Stimulated activated naive CD8-positive, alpha-beta T cell treated with anti-CD3 and anti-CD28 coated beads, Interleukin-15, Interleukin-2, amounts not matched to agents 100 ng/mL and 50 ng/mL, for 24 hours (primary cell): Measurements from ENCODE around the gene MVB12B.

Experiments
- H3K27ac Mint-ChIP-seq: one replicate; pipeline ENCODE4 v1.8.0; 2021; ENCODE audit warnings: mild to moderate bottlenecking, mixed read lengths
- H3K27me3 Mint-ChIP-seq: one replicate; pipeline ENCODE4 v1.8.0; 2021; ENCODE audit warnings: mixed read lengths
- H3K36me3 Mint-ChIP-seq: one replicate; pipeline ENCODE4 v1.8.0; 2021; ENCODE audit warnings: low read depth, mixed read lengths
- H3K4me1 Mint-ChIP-seq: one replicate; pipeline ENCODE4 v1.8.0; 2021; ENCODE audit warnings: low read depth, mixed read lengths
- H3K4me3 Mint-ChIP-seq: one replicate; pipeline ENCODE4 v1.8.0; 2021; ENCODE audit warnings: mild to moderate bottlenecking, mixed read lengths
- H3K9me3 Mint-ChIP-seq: one replicate; pipeline ENCODE4 v1.8.0; 2021; ENCODE audit warnings: mixed read lengths

MVB12B gene

GRCh38 chr9:126390923-126391322, 64.3 kb downstream of the MVB12B start:
- Mint-ChIP-seq H3K4me1 (peaks cover 23% of the 10 kb centered on the region), H3K36me3 (peaks cover 10% of the 10 kb centered on the region), H3K4me3 (no peak overlapping the region), H3K27me3 (no peaks in the 10 kb centered on the region), H3K9me3 (no peaks in the 10 kb centered on the region), H3K27ac (no peak overlapping the region)

GRCh38 chr9:126391713-126392661, 65.4 kb downstream of the MVB12B start:
- H3K9me3 Mint-ChIP-seq: no peaks in the 10 kb centered on the region
- no peak overlapping the region for H3K4me3 Mint-ChIP-seq
- H3K36me3 Mint-ChIP-seq: peaks cover 4% of the 10 kb centered on the region
- H3K4me1 Mint-ChIP-seq: peaks cover 34% of the 10 kb centered on the region
- no peaks in the 10 kb centered on the region for H3K27me3 Mint-ChIP-seq
- H3K27ac Mint-ChIP-seq: no peak overlapping the region

GRCh38 chr9:126392662-126393371, 66.2 kb downstream of the MVB12B start:
- Mint-ChIP-seq H3K27ac (no peak overlapping the region), H3K4me1 (peaks cover 41% of the 10 kb centered on the region), H3K9me3 (no peaks in the 10 kb centered on the region), H3K36me3 (peaks cover 4% of the 10 kb centered on the region), H3K27me3 (no peaks in the 10 kb centered on the region), H3K4me3 (no peak overlapping the region)

GRCh38 chr9:126393876-126394275, 67.2 kb downstream of the MVB12B start:
- Mint-ChIP-seq H3K9me3 (no peaks in the 10 kb centered on the region), H3K27me3 (no peaks in the 10 kb centered on the region), H3K27ac (no peak overlapping the region), H3K4me3 (no peak overlapping the region), H3K36me3 (peaks cover 4% of the 10 kb centered on the region), H3K4me1 (peaks cover 51% of the 10 kb centered on the region)

GRCh38 chr9:126394802-126395201, 68.2 kb downstream of the MVB12B start:
- no peaks in the 10 kb centered on the region for H3K9me3 Mint-ChIP-seq
- no peaks in the 10 kb centered on the region for H3K27me3 Mint-ChIP-seq
- H3K36me3 Mint-ChIP-seq: peaks cover 4% of the 10 kb centered on the region
- no peak overlapping the region for H3K27ac Mint-ChIP-seq
- H3K4me3 Mint-ChIP-seq: no peak overlapping the region
- H3K4me1 Mint-ChIP-seq: peaks cover 50% of the 10 kb centered on the region

GRCh38 chr9:126395439-126396212, 69.0 kb downstream of the MVB12B start:
- Mint-ChIP-seq H3K4me1 (peaks cover 45% of the 10 kb centered on the region), H3K27me3 (no peaks in the 10 kb centered on the region), H3K4me3 (no peak overlapping the region), H3K27ac (no peak overlapping the region), H3K36me3 (peaks cover 4% of the 10 kb centered on the region), H3K9me3 (no peaks in the 10 kb centered on the region)

- H3K4me1 Mint-ChIP-seq: peaks cover 49% of the 10 kb centered on the region
- H3K27me3 Mint-ChIP-seq: no peaks in the 10 kb centered on the region
- H3K4me3 Mint-ChIP-seq: peak overlapping the region; percentile 7
- H3K36me3 Mint-ChIP-seq: peaks cover 4% of the 10 kb centered on the region
- no peaks in the 10 kb centered on the region for H3K9me3 Mint-ChIP-seq
- H3K27ac Mint-ChIP-seq: peak overlapping the region; percentile 39
Observed at GRCh38 chr9:126397056-126397455, 70.4 kb downstream of the MVB12B start.

- H3K4me3 Mint-ChIP-seq: peak overlapping the region; percentile 43
- peaks cover 59% of the 10 kb centered on the region for H3K4me1 Mint-ChIP-seq
- H3K27ac Mint-ChIP-seq: peak overlapping the region; percentile 65
- no peaks in the 10 kb centered on the region for H3K9me3 Mint-ChIP-seq
- H3K36me3 Mint-ChIP-seq: no peaks in the 10 kb centered on the region
- H3K27me3 Mint-ChIP-seq: no peaks in the 10 kb centered on the region
Observed at GRCh38 chr9:126398403-126399058, 71.9 kb downstream of the MVB12B start.

- no peaks in the 10 kb centered on the region for H3K27me3 Mint-ChIP-seq
- no peak overlapping the region for H3K27ac Mint-ChIP-seq
- H3K4me1 Mint-ChIP-seq: peaks cover 58% of the 10 kb centered on the region
- H3K9me3 Mint-ChIP-seq: no peaks in the 10 kb centered on the region
- no peaks in the 10 kb centered on the region for H3K36me3 Mint-ChIP-seq
- no peak overlapping the region for H3K4me3 Mint-ChIP-seq
Observed at GRCh38 chr9:126399251-126399650, 72.6 kb downstream of the MVB12B start.

GRCh38 chr9:126399789-126400188, 73.2 kb downstream of the MVB12B start:
- peaks cover 53% of the 10 kb centered on the region for H3K4me1 Mint-ChIP-seq
- no peak overlapping the region for H3K4me3 Mint-ChIP-seq
- no peaks in the 10 kb centered on the region for H3K36me3 Mint-ChIP-seq
- no peaks in the 10 kb centered on the region for H3K9me3 Mint-ChIP-seq
- no peaks in the 10 kb centered on the region for H3K27me3 Mint-ChIP-seq
- no peak overlapping the region for H3K27ac Mint-ChIP-seq

- Mint-ChIP-seq H3K9me3 (no peaks in the 10 kb centered on the region), H3K4me1 (peaks cover 45% of the 10 kb centered on the region), H3K27me3 (no peaks in the 10 kb centered on the region), H3K4me3 (no peak overlapping the region), H3K36me3 (no peaks in the 10 kb centered on the region), H3K27ac (no peak overlapping the region)
Observed at GRCh38 chr9:126400571-126400970, 73.9 kb downstream of the MVB12B start.

- Mint-ChIP-seq H3K27ac (no peak overlapping the region), H3K36me3 (no peaks in the 10 kb centered on the region), H3K27me3 (no peaks in the 10 kb centered on the region), H3K4me1 (peaks cover 40% of the 10 kb centered on the region), H3K9me3 (no peaks in the 10 kb centered on the region), H3K4me3 (no peak overlapping the region)
Observed at GRCh38 chr9:126401107-126401506, 74.5 kb downstream of the MVB12B start.

- Mint-ChIP-seq H3K36me3 (no peaks in the 10 kb centered on the region), H3K9me3 (no peaks in the 10 kb centered on the region), H3K4me1 (peaks cover 35% of the 10 kb centered on the region), H3K27ac (no peak overlapping the region), H3K27me3 (no peaks in the 10 kb centered on the region), H3K4me3 (no peak overlapping the region)
Observed at GRCh38 chr9:126401581-126401980, 75.0 kb downstream of the MVB12B start.

GRCh38 chr9:126403397-126403796, 76.8 kb downstream of the MVB12B start:
- Mint-ChIP-seq H3K36me3 (no peaks in the 10 kb centered on the region), H3K27me3 (no peaks in the 10 kb centered on the region), H3K9me3 (no peaks in the 10 kb centered on the region), H3K4me3 (no peak overlapping the region), H3K27ac (no peak overlapping the region), H3K4me1 (peaks cover 18% of the 10 kb centered on the region)
